ENCODE data around the gene TMPRSS3.

The TMPRSS3 gene

GRCh38 chr21:42350318-42350910 is 45.4 kb downstream of the TMPRSS3 start:
- DNase-seq (ENCODE audit: low spot score) = no peak

- DNase-seq (ENCODE audit: low spot score) = no peak
These were observed 46.2 kb downstream of the TMPRSS3 start for GRCh38 chr21:42349420-42350317.

- DNase-seq (ENCODE audit: low spot score) = no peak
These were observed 47.1 kb downstream of the TMPRSS3 start for GRCh38 chr21:42348762-42349161.

- no peak for DNase-seq (ENCODE audit: low spot score)
These were observed 48.1 kb downstream of the TMPRSS3 start for GRCh38 chr21:42347601-42348327.

- DNase-seq (ENCODE audit: low spot score) = no peak
These were observed 48.8 kb downstream of the TMPRSS3 start for GRCh38 chr21:42346866-42347600.

GRCh38 chr21:42346441-42346840 is 49.4 kb downstream of the TMPRSS3 start:
- DNase-seq (ENCODE audit: low spot score) = no peak

GRCh38 chr21:42344631-42345030 is 51.2 kb downstream of the TMPRSS3 start:
- DNase-seq (ENCODE audit: low spot score) = no peak

GRCh38 chr21:42343963-42344510 is 51.8 kb downstream of the TMPRSS3 start:
- no peak for DNase-seq (ENCODE audit: low spot score)

GRCh38 chr21:42343556-42343955 is 52.3 kb downstream of the TMPRSS3 start:
- DNase-seq (ENCODE audit: low spot score) = no peak

GRCh38 chr21:42343101-42343500 is 52.8 kb downstream of the TMPRSS3 start:
- DNase-seq (ENCODE audit: low spot score) = no peak

GRCh38 chr21:42341776-42342542 is 53.9 kb downstream of the TMPRSS3 start:
- no peak for DNase-seq (ENCODE audit: low spot score)

GRCh38 chr21:42340187-42341050 is 55.4 kb downstream of the TMPRSS3 start:
- DNase-seq (ENCODE audit: low spot score) = no peak

- DNase-seq (ENCODE audit: low spot score) = no peak
These were observed 56.8 kb downstream of the TMPRSS3 start for GRCh38 chr21:42338729-42339715.

GRCh38 chr21:42337830-42338728 is 57.8 kb downstream of the TMPRSS3 start:
- DNase-seq (ENCODE audit: low spot score) = peak; percentile 84

- no peak for DNase-seq (ENCODE audit: low spot score)
These were observed 58.6 kb downstream of the TMPRSS3 start for GRCh38 chr21:42337276-42337675.

- no peak for DNase-seq (ENCODE audit: low spot score)
These were observed 59.8 kb downstream of the TMPRSS3 start for GRCh38 chr21:42336054-42336453.

GRCh38 chr21:42332557-42333317 is 63.1 kb downstream of the TMPRSS3 start:
- no peak for DNase-seq (ENCODE audit: low spot score)

All from CD4-positive, alpha-beta T cell treated with Interleukin-2 at 100 ng/mL for 4 hours (primary cell).